Retinal pigment epithelial cell (primary cell): Measurements from ENCODE around the gene PHF3.

ENCODE experiments used
- DNase-seq: peaks from one replicate; pipeline ENCODE4 v3.0.0-alpha.2; 2010; ENCODE audit warnings: low read depth
- H3K4me3 ChIP-seq: 2 replicates; pipeline ENCODE4 v1.5.1; 2011; ENCODE audit warnings: mild to moderate bottlenecking, low read length, control low read depth, moderate library complexity
- CTCF ChIP-seq: conservative IDR thresholded peaks from 2 replicates; pipeline ENCODE4 v1.5.1; 2011; ENCODE audit warnings: low read depth, low read length, control low read depth, inconsistent platforms

The PHF3 gene

GRCh38 chr6:63708631-63709030, 73.0 kb downstream of the PHF3 start:
- TF ChIP-seq CTCF, result no peak
- DNase-seq, result no peak
- no peak overlapping the region for H3K4me3 ChIP-seq

- H3K4me3 ChIP-seq, result no peak overlapping the region
- no peak for DNase-seq
- TF ChIP-seq CTCF, result no peak
Measured at GRCh38 chr6:63709148-63709547, 73.5 kb downstream of the PHF3 start.

- no peak for DNase-seq
- no peak overlapping the region for H3K4me3 ChIP-seq
- no peak for TF ChIP-seq CTCF
Measured at GRCh38 chr6:63713332-63713731, 77.7 kb downstream of the PHF3 start.

GRCh38 chr6:63714091-63714490, 78.5 kb downstream of the PHF3 start:
- no peak for DNase-seq
- H3K4me3 ChIP-seq, result no peak overlapping the region
- no peak for TF ChIP-seq CTCF

GRCh38 chr6:63716169-63716568, 80.6 kb downstream of the PHF3 start:
- no peak for DNase-seq
- no peak for TF ChIP-seq CTCF
- H3K4me3 ChIP-seq, result no peak overlapping the region

GRCh38 chr6:63721181-63721580, 85.6 kb downstream of the PHF3 start:
- no peak for TF ChIP-seq CTCF
- DNase-seq, result no peak

GRCh38 chr6:63724721-63725120, 89.1 kb downstream of the PHF3 start:
- no peak for DNase-seq
- TF ChIP-seq CTCF, result no peak
- no peak overlapping the region for H3K4me3 ChIP-seq

More at GRCh38 chr6:63721181-63721580, 85.6 kb downstream of the PHF3 start:
- no peak overlapping the region for H3K4me3 ChIP-seq
